22Rv1 (cell line): Measurements from ENCODE around the gene CDH8.

ENCODE experiments used
- ZFX ChIP-seq: fragments of 450-650 bp; IDR thresholded peaks from 2 replicates; pipeline ENCODE4 v1.6.1; 2017; ENCODE audit warnings: antibody characterized with exemption, borderline replicate concordance
- TF ChIP-seq, protein P1 (sequence below): fragments of 450-650 bp; IDR thresholded peaks from 2 replicates; pipeline ENCODE4 v1.5.1; 2017; ENCODE audit warnings: mild to moderate bottlenecking

- TF ChIP-seq, protein P1, sequence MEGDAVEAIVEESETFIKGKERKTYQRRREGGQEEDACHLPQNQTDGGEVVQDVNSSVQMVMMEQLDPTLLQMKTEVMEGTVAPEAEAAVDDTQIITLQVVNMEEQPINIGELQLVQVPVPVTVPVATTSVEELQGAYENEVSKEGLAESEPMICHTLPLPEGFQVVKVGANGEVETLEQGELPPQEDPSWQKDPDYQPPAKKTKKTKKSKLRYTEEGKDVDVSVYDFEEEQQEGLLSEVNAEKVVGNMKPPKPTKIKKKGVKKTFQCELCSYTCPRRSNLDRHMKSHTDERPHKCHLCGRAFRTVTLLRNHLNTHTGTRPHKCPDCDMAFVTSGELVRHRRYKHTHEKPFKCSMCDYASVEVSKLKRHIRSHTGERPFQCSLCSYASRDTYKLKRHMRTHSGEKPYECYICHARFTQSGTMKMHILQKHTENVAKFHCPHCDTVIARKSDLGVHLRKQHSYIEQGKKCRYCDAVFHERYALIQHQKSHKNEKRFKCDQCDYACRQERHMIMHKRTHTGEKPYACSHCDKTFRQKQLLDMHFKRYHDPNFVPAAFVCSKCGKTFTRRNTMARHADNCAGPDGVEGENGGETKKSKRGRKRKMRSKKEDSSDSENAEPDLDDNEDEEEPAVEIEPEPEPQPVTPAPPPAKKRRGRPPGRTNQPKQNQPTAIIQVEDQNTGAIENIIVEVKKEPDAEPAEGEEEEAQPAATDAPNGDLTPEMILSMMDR, result no peak
- no peak for TF ChIP-seq ZFX
Measured at GRCh38 chr16:61611847-61612491, 424.3 kb downstream of the CDH8 start.
